ENCODE data around the gene NEAT1. TPM values are rescaled to one million over a fixed set of nuclear protein-coding genes. Genes with fewer than 3 reads are reported as not detected.

Gene NEAT1
- total RNA-seq, 1 experiment from 2014 or later = 12.8 TPM

GRCh38 chr11:65382804-65383368 is 39.7 kb upstream of the NEAT1 start:
- H3K4me3 ChIP-seq = peak overlapping the region; percentile 49
- peak overlapping the region; percentile 78 for H3K27ac ChIP-seq
- H3K36me3 ChIP-seq = no peaks in the 10 kb centered on the region
- no peaks in the 10 kb centered on the region for H3K9me3 ChIP-seq (replicated peaks)
- H3K27me3 ChIP-seq = no peaks in the 10 kb centered on the region
- H3K4me1 ChIP-seq = peaks cover 6% of the 10 kb centered on the region; the same call in 1 of the 2 replicates
- DNase-seq = no peak

- DNase-seq = no peak
- H3K9me3 ChIP-seq (replicated peaks) = no peaks in the 10 kb centered on the region
- no peaks in the 10 kb centered on the region for H3K27me3 ChIP-seq
- H3K4me3 ChIP-seq = no peak overlapping the region
- peaks cover 6% of the 10 kb centered on the region; the same call in 1 of the 2 replicates for H3K4me1 ChIP-seq
- H3K27ac ChIP-seq = no peak overlapping the region
- H3K36me3 ChIP-seq = no peaks in the 10 kb centered on the region
Observed at GRCh38 chr11:65383778-65384177, 38.8 kb upstream of the NEAT1 start.

GRCh38 chr11:65384301-65384889 is 38.2 kb upstream of the NEAT1 start:
- no peak overlapping the region for H3K4me3 ChIP-seq
- peaks cover 6% of the 10 kb centered on the region; the same call in 1 of the 2 replicates for H3K4me1 ChIP-seq
- DNase-seq = no peak
- no peaks in the 10 kb centered on the region for H3K27me3 ChIP-seq
- H3K36me3 ChIP-seq = no peaks in the 10 kb centered on the region
- no peak overlapping the region for H3K27ac ChIP-seq
- no peaks in the 10 kb centered on the region for H3K9me3 ChIP-seq (replicated peaks)

- Histone ChIP-seq H3K27me3 (no peaks in the 10 kb centered on the region), H3K9me3 (replicated peaks) (no peaks in the 10 kb centered on the region), H3K36me3 (no peaks in the 10 kb centered on the region), H3K4me3 (peak within 1 kb of the TSS; percentile 80), H3K27ac (peak within 1 kb of the TSS; percentile 44; the same call in 1 of the 2 replicates), H3K4me1 (peaks cover 18% of the 10 kb centered on the region)
- peak; percentile 77 to 84 for DNase-seq
Observed at GRCh38 chr11:65386307-65387140, 36.1 kb upstream of the NEAT1 start, which contains the start of gene FRMD8. Gene FRMD8 (plus strand): TSS chr11:65386637. CDS start chr11:65387037, 400 bp downstream.

DNA sequence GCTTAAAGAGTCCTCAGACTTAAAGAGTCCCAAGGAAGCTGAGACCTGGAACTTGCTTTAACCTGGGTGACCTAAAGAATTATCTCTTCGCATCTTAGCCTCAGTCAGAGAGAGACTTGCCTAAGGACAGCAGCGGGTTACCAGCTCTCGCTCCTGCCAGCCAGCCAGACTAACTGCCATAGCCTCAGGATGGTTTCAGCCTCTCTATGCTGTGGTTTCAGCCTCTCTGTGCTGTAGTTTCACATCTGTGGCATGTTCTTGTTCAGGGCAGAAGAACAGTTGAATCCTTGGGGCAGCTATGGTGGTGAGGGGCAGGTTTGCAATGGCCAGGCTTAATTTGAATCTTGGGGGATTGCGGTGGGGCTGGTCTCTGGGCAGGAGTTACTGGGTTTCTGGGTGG is 33.9 kb upstream of the NEAT1 start:
- Histone ChIP-seq H3K4me1 (peaks cover 18% of the 10 kb centered on the region), H3K4me3 (no peak overlapping the region)

GRCh38 chr11:65389294-65389980 is 33.2 kb upstream of the NEAT1 start:
- H3K4me1 ChIP-seq = peaks cover 18% of the 10 kb centered on the region

More for the DNA sequence above, 33.9 kb upstream of the NEAT1 start:
- H3K36me3 ChIP-seq = no peaks in the 10 kb centered on the region
- H3K27me3 ChIP-seq = no peaks in the 10 kb centered on the region
- no peaks in the 10 kb centered on the region for H3K9me3 ChIP-seq (replicated peaks)
- H3K27ac ChIP-seq = no peak overlapping the region
- DNase-seq = no peak

DNA sequence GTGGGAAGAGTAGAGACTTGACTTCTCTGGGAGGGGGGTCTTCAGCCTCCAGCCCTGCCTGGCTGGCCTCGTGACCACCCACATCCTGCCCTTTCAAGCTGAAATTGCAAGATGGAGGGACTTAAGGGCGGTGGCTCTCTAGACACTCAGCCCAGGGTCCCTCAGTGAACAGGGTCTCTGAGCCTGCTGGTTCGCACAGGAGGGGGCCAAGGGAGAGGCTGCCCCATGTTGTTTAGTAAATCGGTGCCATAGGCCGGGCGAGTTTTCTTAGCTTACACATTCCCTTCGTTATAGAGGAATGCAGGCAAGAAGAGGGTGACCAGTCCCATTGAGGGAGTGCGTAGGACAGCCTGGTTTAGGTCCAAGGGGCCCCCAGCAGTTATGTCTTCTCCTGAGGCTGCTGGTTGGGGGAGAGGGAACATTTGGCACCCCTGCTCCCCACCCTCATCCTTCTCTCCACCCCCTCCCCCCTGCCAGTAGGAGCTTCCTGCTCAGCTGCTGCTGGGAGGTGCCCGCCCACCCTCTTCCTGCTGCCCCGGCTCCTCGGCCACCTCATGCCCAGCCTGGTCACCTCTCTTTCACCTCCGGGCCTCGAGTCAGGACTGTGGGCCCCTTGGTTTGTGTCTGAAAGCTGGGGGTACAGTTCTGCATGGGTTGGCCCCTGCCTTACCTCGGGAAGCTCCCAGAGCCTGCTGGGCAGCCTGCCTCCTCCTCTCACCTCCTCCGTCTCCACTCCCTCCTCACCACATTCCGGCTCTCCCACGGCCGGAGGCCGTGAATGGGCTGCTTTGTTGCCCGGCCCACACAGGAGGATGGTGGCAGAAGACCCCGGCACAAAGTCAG is 32.3 kb upstream of the NEAT1 start:
- Histone ChIP-seq H3K36me3 (no peaks in the 10 kb centered on the region), H3K4me3 (peak overlapping the region; percentile 34)
- peak; percentile 39 to 51 for DNase-seq

More at GRCh38 chr11:65389294-65389980, 33.2 kb upstream of the NEAT1 start:
- Histone ChIP-seq H3K4me3 (no peak overlapping the region), H3K27me3 (no peaks in the 10 kb centered on the region), H3K9me3 (replicated peaks) (no peaks in the 10 kb centered on the region), H3K27ac (no peak overlapping the region), H3K36me3 (no peaks in the 10 kb centered on the region)
- DNase-seq = no peak

GRCh38 chr11:65390996-65391395 is 31.6 kb upstream of the NEAT1 start:
- Histone ChIP-seq H3K9me3 (replicated peaks) (no peaks in the 10 kb centered on the region), H3K4me1 (peaks cover 16% of the 10 kb centered on the region), H3K27ac (peak overlapping the region; percentile 62), H3K4me3 (peak overlapping the region; percentile 34), H3K27me3 (no peaks in the 10 kb centered on the region), H3K36me3 (no peaks in the 10 kb centered on the region)
- DNase-seq = peak; percentile 53 to 58

More for the DNA sequence above, 32.3 kb upstream of the NEAT1 start:
- Histone ChIP-seq H3K27me3 (no peaks in the 10 kb centered on the region), H3K27ac (peak overlapping the region; percentile 62), H3K9me3 (replicated peaks) (no peaks in the 10 kb centered on the region), H3K4me1 (peaks cover 18% of the 10 kb centered on the region)

GRCh38 chr11:65392186-65392829 is 30.3 kb upstream of the NEAT1 start:
- Histone ChIP-seq H3K27ac (no peak overlapping the region), H3K4me3 (no peak overlapping the region), H3K4me1 (peaks cover 14% of the 10 kb centered on the region), H3K36me3 (no peaks in the 10 kb centered on the region), H3K9me3 (replicated peaks) (no peaks in the 10 kb centered on the region), H3K27me3 (no peaks in the 10 kb centered on the region)
- no peak for DNase-seq

GRCh38 chr11:65392899-65393298 is 29.7 kb upstream of the NEAT1 start:
- Histone ChIP-seq H3K4me3 (no peak overlapping the region), H3K9me3 (replicated peaks) (no peaks in the 10 kb centered on the region), H3K27me3 (no peaks in the 10 kb centered on the region), H3K36me3 (no peaks in the 10 kb centered on the region), H3K27ac (no peak overlapping the region), H3K4me1 (peaks cover 14% of the 10 kb centered on the region)
- DNase-seq = no peak

GRCh38 chr11:65393513-65394079 is 29.0 kb upstream of the NEAT1 start:
- no peak for DNase-seq
- H3K27ac ChIP-seq = no peak overlapping the region
- no peaks in the 10 kb centered on the region for H3K36me3 ChIP-seq
- no peaks in the 10 kb centered on the region for H3K27me3 ChIP-seq
- no peaks in the 10 kb centered on the region for H3K9me3 ChIP-seq (replicated peaks)
- H3K4me3 ChIP-seq = no peak overlapping the region
- peaks cover 17% of the 10 kb centered on the region for H3K4me1 ChIP-seq

GRCh38 chr11:65394125-65394536 is 28.5 kb upstream of the NEAT1 start:
- Histone ChIP-seq H3K36me3 (no peaks in the 10 kb centered on the region; the same call in 1 of the 2 replicates), H3K27me3 (no peaks in the 10 kb centered on the region), H3K9me3 (replicated peaks) (no peaks in the 10 kb centered on the region), H3K4me3 (no peak overlapping the region), H3K4me1 (peaks cover 17% of the 10 kb centered on the region), H3K27ac (no peak overlapping the region)
- DNase-seq = no peak

GRCh38 chr11:65395961-65396530 is 26.6 kb upstream of the NEAT1 start:
- Histone ChIP-seq H3K27me3 (no peaks in the 10 kb centered on the region), H3K4me1 (peaks cover 3% of the 10 kb centered on the region; the same call in 1 of the 2 replicates), H3K9me3 (replicated peaks) (no peaks in the 10 kb centered on the region), H3K4me3 (no peak overlapping the region), H3K27ac (no peak overlapping the region), H3K36me3 (no peaks in the 10 kb centered on the region; the same call in 1 of the 2 replicates)
- no peak for DNase-seq

All from SJCRH30 (cell line).